Measurements from ENCODE around the gene SEMA6C. TPM values are rescaled to one million over a fixed set of nuclear protein-coding genes. Genes with fewer than 3 reads are reported as not detected.

SEMA6C gene
- total and polyA plus RNA-seq, 2 of the 8 experiments (the other 6 are each of a cell fraction or from before 2014, with no cell fraction given): 12.2 to 15.7 TPM

DNA sequence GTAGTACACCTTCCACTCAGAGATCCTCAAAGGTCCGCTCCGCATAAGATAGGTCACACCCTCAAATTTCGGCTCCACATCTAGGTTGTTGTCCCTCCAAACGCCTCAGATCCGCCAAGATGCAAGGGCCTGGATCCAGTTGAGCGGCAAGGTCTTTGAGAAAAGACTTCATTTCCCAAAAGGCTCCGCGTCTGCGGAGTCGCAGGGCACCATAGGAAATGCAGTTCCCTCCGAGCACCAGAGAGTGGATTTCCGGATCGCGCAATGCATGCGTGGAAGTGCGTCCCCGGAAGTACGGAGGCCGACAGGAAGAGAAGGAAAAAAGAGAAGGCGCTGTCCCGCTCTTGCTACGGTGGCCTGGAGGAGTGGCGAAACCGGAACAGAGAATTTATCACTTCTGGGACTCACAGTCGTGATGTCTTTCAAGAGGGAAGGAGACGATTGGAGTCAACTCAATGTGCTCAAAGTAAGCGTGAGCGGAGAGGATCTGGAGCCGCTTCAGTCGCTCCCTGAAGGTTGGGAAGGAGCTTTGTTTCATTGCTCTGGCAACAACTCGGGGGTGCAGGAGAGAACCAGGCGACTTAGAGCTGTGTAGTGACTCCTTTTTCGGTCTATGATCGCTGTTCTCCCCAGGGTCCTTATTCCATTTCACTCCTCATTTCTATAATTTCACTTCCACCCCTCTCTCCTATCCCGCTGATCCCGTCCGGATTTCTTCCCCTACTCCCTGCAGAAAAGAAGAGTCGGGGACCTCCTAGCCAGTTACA lies 19.5 kb upstream of the SEMA6C start, which contains the start of the genes LYSMD1 and SCNM1 (continued):
- no peak for TF ChIP-seq NANOG (IDR thresholded peaks at IDR 0.05; ENCODE audit: insufficient read depth, low read depth, low read length, poor library complexity, severe bottlenecking)
- TF ChIP-seq ATF2 (IDR thresholded peaks at IDR 0.05; ENCODE audit: low read length): peak; percentile 57; the same call in 1 of the 2 replicates
- TF ChIP-seq SP4 (IDR thresholded peaks at IDR 0.05; ENCODE audit: low read length): no peak; the same call in 1 of the 2 replicates
- TF ChIP-seq HDAC6 (IDR thresholded peaks at IDR 0.05; ENCODE audit: low read depth, low read length): no peak
- TF ChIP-seq KDM4A (IDR thresholded peaks at IDR 0.05; ENCODE audit: low read depth, low read length, severe bottlenecking): no peak
- TF ChIP-seq, protein P1, sequence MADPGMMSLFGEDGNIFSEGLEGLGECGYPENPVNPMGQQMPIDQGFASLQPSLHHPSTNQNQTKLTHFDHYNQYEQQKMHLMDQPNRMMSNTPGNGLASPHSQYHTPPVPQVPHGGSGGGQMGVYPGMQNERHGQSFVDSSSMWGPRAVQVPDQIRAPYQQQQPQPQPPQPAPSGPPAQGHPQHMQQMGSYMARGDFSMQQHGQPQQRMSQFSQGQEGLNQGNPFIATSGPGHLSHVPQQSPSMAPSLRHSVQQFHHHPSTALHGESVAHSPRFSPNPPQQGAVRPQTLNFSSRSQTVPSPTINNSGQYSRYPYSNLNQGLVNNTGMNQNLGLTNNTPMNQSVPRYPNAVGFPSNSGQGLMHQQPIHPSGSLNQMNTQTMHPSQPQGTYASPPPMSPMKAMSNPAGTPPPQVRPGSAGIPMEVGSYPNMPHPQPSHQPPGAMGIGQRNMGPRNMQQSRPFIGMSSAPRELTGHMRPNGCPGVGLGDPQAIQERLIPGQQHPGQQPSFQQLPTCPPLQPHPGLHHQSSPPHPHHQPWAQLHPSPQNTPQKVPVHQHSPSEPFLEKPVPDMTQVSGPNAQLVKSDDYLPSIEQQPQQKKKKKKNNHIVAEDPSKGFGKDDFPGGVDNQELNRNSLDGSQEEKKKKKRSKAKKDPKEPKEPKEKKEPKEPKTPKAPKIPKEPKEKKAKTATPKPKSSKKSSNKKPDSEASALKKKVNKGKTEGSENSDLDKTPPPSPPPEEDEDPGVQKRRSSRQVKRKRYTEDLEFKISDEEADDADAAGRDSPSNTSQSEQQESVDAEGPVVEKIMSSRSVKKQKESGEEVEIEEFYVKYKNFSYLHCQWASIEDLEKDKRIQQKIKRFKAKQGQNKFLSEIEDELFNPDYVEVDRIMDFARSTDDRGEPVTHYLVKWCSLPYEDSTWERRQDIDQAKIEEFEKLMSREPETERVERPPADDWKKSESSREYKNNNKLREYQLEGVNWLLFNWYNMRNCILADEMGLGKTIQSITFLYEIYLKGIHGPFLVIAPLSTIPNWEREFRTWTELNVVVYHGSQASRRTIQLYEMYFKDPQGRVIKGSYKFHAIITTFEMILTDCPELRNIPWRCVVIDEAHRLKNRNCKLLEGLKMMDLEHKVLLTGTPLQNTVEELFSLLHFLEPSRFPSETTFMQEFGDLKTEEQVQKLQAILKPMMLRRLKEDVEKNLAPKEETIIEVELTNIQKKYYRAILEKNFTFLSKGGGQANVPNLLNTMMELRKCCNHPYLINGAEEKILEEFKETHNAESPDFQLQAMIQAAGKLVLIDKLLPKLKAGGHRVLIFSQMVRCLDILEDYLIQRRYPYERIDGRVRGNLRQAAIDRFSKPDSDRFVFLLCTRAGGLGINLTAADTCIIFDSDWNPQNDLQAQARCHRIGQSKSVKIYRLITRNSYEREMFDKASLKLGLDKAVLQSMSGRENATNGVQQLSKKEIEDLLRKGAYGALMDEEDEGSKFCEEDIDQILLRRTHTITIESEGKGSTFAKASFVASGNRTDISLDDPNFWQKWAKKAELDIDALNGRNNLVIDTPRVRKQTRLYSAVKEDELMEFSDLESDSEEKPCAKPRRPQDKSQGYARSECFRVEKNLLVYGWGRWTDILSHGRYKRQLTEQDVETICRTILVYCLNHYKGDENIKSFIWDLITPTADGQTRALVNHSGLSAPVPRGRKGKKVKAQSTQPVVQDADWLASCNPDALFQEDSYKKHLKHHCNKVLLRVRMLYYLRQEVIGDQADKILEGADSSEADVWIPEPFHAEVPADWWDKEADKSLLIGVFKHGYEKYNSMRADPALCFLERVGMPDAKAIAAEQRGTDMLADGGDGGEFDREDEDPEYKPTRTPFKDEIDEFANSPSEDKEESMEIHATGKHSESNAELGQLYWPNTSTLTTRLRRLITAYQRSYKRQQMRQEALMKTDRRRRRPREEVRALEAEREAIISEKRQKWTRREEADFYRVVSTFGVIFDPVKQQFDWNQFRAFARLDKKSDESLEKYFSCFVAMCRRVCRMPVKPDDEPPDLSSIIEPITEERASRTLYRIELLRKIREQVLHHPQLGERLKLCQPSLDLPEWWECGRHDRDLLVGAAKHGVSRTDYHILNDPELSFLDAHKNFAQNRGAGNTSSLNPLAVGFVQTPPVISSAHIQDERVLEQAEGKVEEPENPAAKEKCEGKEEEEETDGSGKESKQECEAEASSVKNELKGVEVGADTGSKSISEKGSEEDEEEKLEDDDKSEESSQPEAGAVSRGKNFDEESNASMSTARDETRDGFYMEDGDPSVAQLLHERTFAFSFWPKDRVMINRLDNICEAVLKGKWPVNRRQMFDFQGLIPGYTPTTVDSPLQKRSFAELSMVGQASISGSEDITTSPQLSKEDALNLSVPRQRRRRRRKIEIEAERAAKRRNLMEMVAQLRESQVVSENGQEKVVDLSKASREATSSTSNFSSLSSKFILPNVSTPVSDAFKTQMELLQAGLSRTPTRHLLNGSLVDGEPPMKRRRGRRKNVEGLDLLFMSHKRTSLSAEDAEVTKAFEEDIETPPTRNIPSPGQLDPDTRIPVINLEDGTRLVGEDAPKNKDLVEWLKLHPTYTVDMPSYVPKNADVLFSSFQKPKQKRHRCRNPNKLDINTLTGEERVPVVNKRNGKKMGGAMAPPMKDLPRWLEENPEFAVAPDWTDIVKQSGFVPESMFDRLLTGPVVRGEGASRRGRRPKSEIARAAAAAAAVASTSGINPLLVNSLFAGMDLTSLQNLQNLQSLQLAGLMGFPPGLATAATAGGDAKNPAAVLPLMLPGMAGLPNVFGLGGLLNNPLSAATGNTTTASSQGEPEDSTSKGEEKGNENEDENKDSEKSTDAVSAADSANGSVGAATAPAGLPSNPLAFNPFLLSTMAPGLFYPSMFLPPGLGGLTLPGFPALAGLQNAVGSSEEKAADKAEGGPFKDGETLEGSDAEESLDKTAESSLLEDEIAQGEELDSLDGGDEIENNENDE (IDR thresholded peaks at IDR 0.05; ENCODE audit: insufficient replicate concordance, low read length): no peak
- TF ChIP-seq RFX5 (IDR thresholded peaks at IDR 0.05; ENCODE audit: borderline replicate concordance, low read depth, low read length): no peak
- no peak for TF ChIP-seq SP2 (IDR thresholded peaks at IDR 0.05; ENCODE audit: low read length)
